Gastroesophageal sphincter (tissue), 3 donors: ENCODE measurements around the gene PARD3B.

ENCODE experiments used
- POLR2A ChIP-seq, 2 donors: fragments of 450-650 bp; IDR thresholded peaks; one replicate each; pipeline ENCODE4 v1.6.1; 2017; ENCODE audit warnings: antibody characterized with exemption in 2 of 2, mild to moderate bottlenecking in 2 of 2, moderate library complexity in 1 of 2
- POLR2AphosphoS5 ChIP-seq: sonication (generic); formaldehyde crosslinking; IDR thresholded peaks from one replicate; pipeline ENCODE4 v1.6.1; 2017; ENCODE audit warnings: antibody characterized with exemption
- TF ChIP-seq, protein P1 (sequence below), 4 experiments: fragments of 200-600 bp in 2 of 4; fragments of 450-650 bp in 2 of 4; sonication (generic) in 1 of 4; IDR thresholded peaks; one replicate each; pipeline ENCODE4 v1.5.1; 2017 to 2019; ENCODE audit warnings: antibody characterized with exemption in 4 of 4, mild to moderate bottlenecking in 2 of 4, moderate library complexity in 2 of 4

DNA sequence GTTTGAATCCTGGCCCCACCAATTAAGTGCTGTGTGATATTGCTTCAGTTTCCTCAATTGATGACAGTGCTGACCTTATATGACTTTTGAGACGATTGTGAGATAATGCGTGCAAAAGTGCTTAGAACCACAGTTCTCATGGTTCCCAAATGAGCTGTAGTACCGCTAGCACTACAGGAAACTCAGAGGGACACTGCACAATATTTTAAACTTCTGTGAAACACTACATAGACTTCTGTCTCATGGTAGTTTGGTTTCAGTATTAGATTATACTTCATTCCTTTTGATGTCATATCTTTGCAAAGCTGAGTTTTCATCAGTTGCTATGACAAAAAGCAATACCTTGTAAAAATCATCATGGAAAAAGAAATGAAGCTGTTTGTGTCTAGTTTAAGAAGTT lies 368.0 kb downstream of the PARD3B start:
- TF ChIP-seq, protein P1, sequence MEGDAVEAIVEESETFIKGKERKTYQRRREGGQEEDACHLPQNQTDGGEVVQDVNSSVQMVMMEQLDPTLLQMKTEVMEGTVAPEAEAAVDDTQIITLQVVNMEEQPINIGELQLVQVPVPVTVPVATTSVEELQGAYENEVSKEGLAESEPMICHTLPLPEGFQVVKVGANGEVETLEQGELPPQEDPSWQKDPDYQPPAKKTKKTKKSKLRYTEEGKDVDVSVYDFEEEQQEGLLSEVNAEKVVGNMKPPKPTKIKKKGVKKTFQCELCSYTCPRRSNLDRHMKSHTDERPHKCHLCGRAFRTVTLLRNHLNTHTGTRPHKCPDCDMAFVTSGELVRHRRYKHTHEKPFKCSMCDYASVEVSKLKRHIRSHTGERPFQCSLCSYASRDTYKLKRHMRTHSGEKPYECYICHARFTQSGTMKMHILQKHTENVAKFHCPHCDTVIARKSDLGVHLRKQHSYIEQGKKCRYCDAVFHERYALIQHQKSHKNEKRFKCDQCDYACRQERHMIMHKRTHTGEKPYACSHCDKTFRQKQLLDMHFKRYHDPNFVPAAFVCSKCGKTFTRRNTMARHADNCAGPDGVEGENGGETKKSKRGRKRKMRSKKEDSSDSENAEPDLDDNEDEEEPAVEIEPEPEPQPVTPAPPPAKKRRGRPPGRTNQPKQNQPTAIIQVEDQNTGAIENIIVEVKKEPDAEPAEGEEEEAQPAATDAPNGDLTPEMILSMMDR (IDR thresholded peaks at IDR 0.05), result no peak
- TF ChIP-seq POLR2AphosphoS5 (no peak), POLR2A (IDR thresholded peaks at IDR 0.05) (no peak)
